GM21515 (cell line): ENCODE measurements around the gene ADGRL4.
A peak's percentile ranks its signal among the peaks of the same experiment; 100 is the strongest.
"Not testable (repeated sequence)": the region's sequence is repeated elsewhere in the genome, so short reads cannot be mapped to it uniquely, and the experiment has no call there.

Experiments
- ATAC-seq: cut with Tn5 transposase; IDR thresholded peaks from one replicate; pipeline ENCODE4 v1.9.1; 2021; ENCODE audit not compliant: unreplicated experiment

ADGRL4 gene

GRCh38 chr1:79006564-79006963, at the start of gene ADGRL4:
Gene ADGRL4 (minus strand): TSS chr1:79006730. CDS start chr1:79006654, 76 bp downstream.
- no peak for ATAC-seq

- ATAC-seq, result no peak
These were observed 49.3 kb upstream of the ADGRL4 start for GRCh38 chr1:79055856-79056255.

GRCh38 chr1:79052829-79053449, 46.4 kb upstream of the ADGRL4 start:
- ATAC-seq, result peak; percentile 99

- no peak for ATAC-seq
These were observed 38.6 kb upstream of the ADGRL4 start for GRCh38 chr1:79044974-79045650.

- ATAC-seq, result no peak
These were observed 37.0 kb upstream of the ADGRL4 start for GRCh38 chr1:79043506-79043905.

GRCh38 chr1:79042539-79042938, 36.0 kb upstream of the ADGRL4 start:
- no peak for ATAC-seq

- ATAC-seq, result peak; percentile 58
These were observed 35.6 kb upstream of the ADGRL4 start for GRCh38 chr1:79042117-79042516.

GRCh38 chr1:79041666-79042065, 35.1 kb upstream of the ADGRL4 start:
- no peak for ATAC-seq

GRCh38 chr1:79040424-79041082, 34.0 kb upstream of the ADGRL4 start:
- ATAC-seq, result peak; percentile 85

- no peak for ATAC-seq
These were observed 30.6 kb upstream of the ADGRL4 start for GRCh38 chr1:79037085-79037484.

- ATAC-seq, result no peak
These were observed 6.0 kb upstream of the ADGRL4 start for GRCh38 chr1:79012500-79012899.

- no peak for ATAC-seq
These were observed 4.1 kb upstream of the ADGRL4 start for GRCh38 chr1:79010589-79010988.

- no peak for ATAC-seq
These were observed 585 bp downstream of the ADGRL4 start for GRCh38 chr1:79005945-79006344.

- ATAC-seq, result no peak
These were observed 1.6 kb downstream of the ADGRL4 start for GRCh38 chr1:79004916-79005315.

- ATAC-seq, result no peak
These were observed 9.7 kb downstream of the ADGRL4 start for GRCh38 chr1:78996791-78997190.

- ATAC-seq, result no peak
These were observed 19.5 kb downstream of the ADGRL4 start for GRCh38 chr1:78987042-78987441.

GRCh38 chr1:78980511-78980910, 26.0 kb downstream of the ADGRL4 start:
- ATAC-seq, result no peak

GRCh38 chr1:78972723-78973122, 33.8 kb downstream of the ADGRL4 start:
- no peak for ATAC-seq

GRCh38 chr1:78967091-78967490, 39.4 kb downstream of the ADGRL4 start:
- not testable (repeated sequence) for ATAC-seq

GRCh38 chr1:78958711-78959110, 47.8 kb downstream of the ADGRL4 start:
- ATAC-seq, result no peak

GRCh38 chr1:78950826-78951225, 55.7 kb downstream of the ADGRL4 start:
- ATAC-seq, result no peak

- ATAC-seq, result no peak
These were observed 57.3 kb downstream of the ADGRL4 start for GRCh38 chr1:78949227-78949626.
